GM12874 (cell line): ENCODE results near the gene TNS3.

Experiments
- CTCF ChIP-seq: IDR thresholded peaks from 2 replicates; pipeline ENCODE4 v1.5.1; 2011; ENCODE audit warnings: low read depth, mild to moderate bottlenecking, control low read depth, low read length, moderate library complexity; ENCODE audit not compliant: insufficient read depth

The TNS3 gene

GRCh38 chr7:47302560-47302959, 279.4 kb downstream of the TNS3 start:
- TF ChIP-seq CTCF, result no peak

- no peak for TF ChIP-seq CTCF
Observed at GRCh38 chr7:47301657-47302295, 280.1 kb downstream of the TNS3 start.

GRCh38 chr7:47301105-47301477, 280.8 kb downstream of the TNS3 start:
- TF ChIP-seq CTCF, result no peak

GRCh38 chr7:47300472-47301104, 281.3 kb downstream of the TNS3 start:
- no peak for TF ChIP-seq CTCF

GRCh38 chr7:47299496-47299895, 282.4 kb downstream of the TNS3 start:
- no peak for TF ChIP-seq CTCF

GRCh38 chr7:47298636-47299035, 283.3 kb downstream of the TNS3 start:
- no peak for TF ChIP-seq CTCF

- TF ChIP-seq CTCF, result no peak
Observed at GRCh38 chr7:47297120-47297519, 284.8 kb downstream of the TNS3 start.

GRCh38 chr7:47295606-47296005, 286.3 kb downstream of the TNS3 start:
- TF ChIP-seq CTCF, result no peak
